A549 (cell line): ENCODE measurements around the gene NOTCH4. TPM values are rescaled to one million over a fixed set of nuclear protein-coding genes. Genes with fewer than 3 reads are reported as not detected.

Experiments used
- ATAC-seq, 2 experiments: fragments of 200-7000 bp in 1 of 2; fragments of >200 bp in 1 of 2; cut with Nextera tagmentation in 1 of 2; cut with Tn5 transposase in 1 of 2; 3 replicates each; pipeline versions ENCODE4 v1.8.0 to v1.9.1; 2018 to 2020; ENCODE audit warnings: mild to moderate bottlenecking in 1 of 2, moderate library complexity in 1 of 2
- CTCF ChIA-PET: fragments of 300-600 bp; sonication (Branson Sonifier 250); formaldehyde crosslinking; extraction: SDS; loops from one replicate; lab custom pipeline; 2021; ENCODE audit warnings: antibody characterized with exemption, inconsistent platforms; lab: Yijun Ruan, JAX
- POLR2A ChIA-PET: fragments of 350-600 bp; formaldehyde crosslinking; extraction: SDS; loops from one replicate; lab custom pipeline; 2021; ENCODE audit warnings: antibody characterized with exemption, inconsistent platforms; lab: Yijun Ruan, JAX
- DNase-seq, 2 experiments: peaks; one replicate each; pipeline versions ENCODE4 v3.0.0 to v3.0.0-alpha.2; 2011 to 2016; ENCODE audit warnings: low read depth in 1 of 2, low spot score in 1 of 2
- FAIRE-seq: peaks from 2 replicates; lab custom pipeline; 2011; peaks lifted over from hg19 to GRCh38; lab: Jason Lieb, UNC
- H3K27ac ChIP-seq, 2 experiments: fragments of >200 bp; sonication (Bioruptor Twin); formaldehyde crosslinking; 3 replicates each; pipeline ENCODE4 v1.5.1; 2016 to 2017
- H3K4me1 ChIP-seq: fragments of >200 bp; sonication (Bioruptor Twin); formaldehyde crosslinking; 3 replicates; pipeline ENCODE4 v1.6.1; 2016
- H3K4me2 ChIP-seq: fragments of >200 bp; sonication (Bioruptor Twin); formaldehyde crosslinking; 3 replicates; pipeline ENCODE4 v1.6.1; 2016
- H3K4me3 ChIP-seq: fragments of >200 bp; sonication (Bioruptor Twin); formaldehyde crosslinking; 3 replicates; pipeline ENCODE4 v1.5.1; 2016
- H3K9me3 ChIP-seq: fragments of >200 bp; sonication (Bioruptor Twin); formaldehyde crosslinking; 3 replicates; pipeline ENCODE4 v1.6.1; 2016
- CHD2 ChIP-seq: fragments of 150-350 bp; IDR thresholded peaks from 2 replicates; pipeline ENCODE4 v1.6.1; 2014; ENCODE audit warnings: low read length; ENCODE audit not compliant: partially characterized antibody
- CHD4 ChIP-seq: fragments of 200-600 bp; sonication (generic); IDR thresholded peaks from 2 replicates; pipeline ENCODE4 v1.6.1; 2016; ENCODE audit warnings: antibody characterized with exemption, mild to moderate bottlenecking, borderline replicate concordance
- EP300 ChIP-seq, 2 experiments: fragments of >200 bp; sonication (Bioruptor Twin); formaldehyde crosslinking; IDR thresholded peaks; 2 replicates in 1 of 2; 3 replicates in 1 of 2; pipeline ENCODE4 v1.6.1; 2016 to 2017
- ESRRA ChIP-seq: fragments of 150-350 bp; IDR thresholded peaks from 2 replicates; pipeline ENCODE4 v1.6.1; 2014; ENCODE audit warnings: mild to moderate bottlenecking, low read length, borderline replicate concordance
- MAFK ChIP-seq: fragments of 450-650 bp; IDR thresholded peaks from 2 replicates; pipeline ENCODE4 v1.6.1; 2014; ENCODE audit not compliant: partially characterized antibody
- MAZ ChIP-seq: fragments of 150-350 bp; IDR thresholded peaks from 2 replicates; pipeline ENCODE4 v1.6.1; 2014; ENCODE audit warnings: antibody characterized with exemption, low read depth, low read length, borderline replicate concordance
- MYC ChIP-seq: IDR thresholded peaks from 2 replicates; pipeline ENCODE4 v1.6.1; 2012; ENCODE audit warnings: mild to moderate bottlenecking, inconsistent platforms, low read length, improper control_type of control experiment, borderline replicate concordance
- NFE2L2 ChIP-seq: fragments of 150-350 bp; conservative IDR thresholded peaks from 2 replicates; pipeline ENCODE4 v1.6.1; 2014; ENCODE audit warnings: low read length
- PHF8 ChIP-seq: fragments of 200-600 bp; sonication (generic); IDR thresholded peaks from 2 replicates; pipeline ENCODE4 v1.6.1; 2016; ENCODE audit warnings: low read depth, mild to moderate bottlenecking, antibody characterized with exemption, moderate library complexity, borderline replicate concordance
- POLR2A ChIP-seq: IDR thresholded peaks from 2 replicates; pipeline ENCODE4 v1.6.1; 2012; ENCODE audit warnings: mild to moderate bottlenecking, low read length
- RAD21 ChIP-seq, 2 experiments: fragments of >200 bp in 1 of 2; sonication (Bioruptor Twin) in 1 of 2; formaldehyde crosslinking in 1 of 2; IDR thresholded peaks in 1 of 2; conservative IDR thresholded peaks in 1 of 2; 2 replicates in 1 of 2; 3 replicates in 1 of 2; pipeline ENCODE4 v1.6.1; 2012 to 2018; ENCODE audit warnings: inconsistent platforms in 1 of 2
- SMC3 ChIP-seq: fragments of >200 bp; sonication (Bioruptor Twin); formaldehyde crosslinking; IDR thresholded peaks from 3 replicates; pipeline ENCODE4 v1.6.1; 2018; ENCODE audit warnings: inconsistent platforms
- TFCP2L1 ChIP-seq: fragments of 250-450 bp; sonication (Bioruptor Pico); IDR thresholded peaks from 2 replicates; pipeline ENCODE4 v1.5.0; 2021; ENCODE audit warnings: mild to moderate bottlenecking
- ZFP36 ChIP-seq: fragments of 450-650 bp; IDR thresholded peaks from 2 replicates; pipeline ENCODE4 v1.6.1; 2014; ENCODE audit warnings: borderline replicate concordance; ENCODE audit not compliant: partially characterized antibody
- WGBS: methylation state at CpG from one replicate; pipeline ENCODE4 v1.1.6; 2017; ENCODE audit errors: missing lambda C conversion rate; 5-methylcytosine and 5-hydroxymethylcytosine counted together
- polyA plus RNA-seq, 4 experiments: library from polyadenylated mRNA; depleted of rRNA in 3 of 4; stranded (reverse); fragments of >200 nt; fragmentation: RNase III in 1 of 4; extraction: RNeasy Plus Mini Kit Qiagen cat#74134 plus additional on column Dnase treatment in 1 of 4; gene quantifications; 2 replicates in 3 of 4; 3 replicates in 1 of 4; pipeline ENCODE4 v1.2.3, GENCODE V29; 2011 to 2017
- TF ChIP-seq, protein P1 (sequence below): fragments of 200-600 bp; sonication (generic); IDR thresholded peaks from 2 replicates; pipeline ENCODE4 v1.6.1; 2016; ENCODE audit warnings: antibody characterized with exemption, mild to moderate bottlenecking, moderate library complexity
- TF ChIP-seq, protein P2 (sequence below): fragments of 450-650 bp; IDR thresholded peaks from 2 replicates; pipeline ENCODE4 v1.6.1; 2014; ENCODE audit warnings: antibody characterized with exemption

Gene NOTCH4
- polyA plus RNA-seq, 2 of the 4 experiments (the other 2 are of a cell fraction) = 0.32 to 0.70 TPM

DNA sequence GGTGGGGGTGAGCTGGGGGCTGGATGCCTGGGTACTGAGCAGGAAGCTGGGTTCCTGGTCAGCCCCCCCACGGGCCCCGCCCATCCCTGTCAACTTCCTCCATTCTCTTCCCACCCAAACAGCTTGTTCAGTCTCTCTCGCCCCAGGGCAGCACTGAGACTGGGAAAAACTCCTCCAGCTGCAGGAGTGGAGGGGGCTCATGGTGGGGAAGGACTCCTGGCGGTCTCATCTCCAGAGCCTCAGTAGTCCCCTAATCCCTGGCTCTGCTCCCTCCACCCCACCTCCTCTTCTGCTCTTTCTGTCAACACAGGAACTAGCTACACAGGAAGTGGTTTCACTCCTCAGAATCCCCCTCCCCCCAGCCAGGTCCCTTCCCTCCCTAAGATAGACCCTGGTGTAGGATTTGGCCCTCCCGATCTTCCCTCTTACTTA, 31.2 kb downstream of the NOTCH4 start, which contains the start of gene GPSM3 (continued):
- TF ChIP-seq, protein P1, sequence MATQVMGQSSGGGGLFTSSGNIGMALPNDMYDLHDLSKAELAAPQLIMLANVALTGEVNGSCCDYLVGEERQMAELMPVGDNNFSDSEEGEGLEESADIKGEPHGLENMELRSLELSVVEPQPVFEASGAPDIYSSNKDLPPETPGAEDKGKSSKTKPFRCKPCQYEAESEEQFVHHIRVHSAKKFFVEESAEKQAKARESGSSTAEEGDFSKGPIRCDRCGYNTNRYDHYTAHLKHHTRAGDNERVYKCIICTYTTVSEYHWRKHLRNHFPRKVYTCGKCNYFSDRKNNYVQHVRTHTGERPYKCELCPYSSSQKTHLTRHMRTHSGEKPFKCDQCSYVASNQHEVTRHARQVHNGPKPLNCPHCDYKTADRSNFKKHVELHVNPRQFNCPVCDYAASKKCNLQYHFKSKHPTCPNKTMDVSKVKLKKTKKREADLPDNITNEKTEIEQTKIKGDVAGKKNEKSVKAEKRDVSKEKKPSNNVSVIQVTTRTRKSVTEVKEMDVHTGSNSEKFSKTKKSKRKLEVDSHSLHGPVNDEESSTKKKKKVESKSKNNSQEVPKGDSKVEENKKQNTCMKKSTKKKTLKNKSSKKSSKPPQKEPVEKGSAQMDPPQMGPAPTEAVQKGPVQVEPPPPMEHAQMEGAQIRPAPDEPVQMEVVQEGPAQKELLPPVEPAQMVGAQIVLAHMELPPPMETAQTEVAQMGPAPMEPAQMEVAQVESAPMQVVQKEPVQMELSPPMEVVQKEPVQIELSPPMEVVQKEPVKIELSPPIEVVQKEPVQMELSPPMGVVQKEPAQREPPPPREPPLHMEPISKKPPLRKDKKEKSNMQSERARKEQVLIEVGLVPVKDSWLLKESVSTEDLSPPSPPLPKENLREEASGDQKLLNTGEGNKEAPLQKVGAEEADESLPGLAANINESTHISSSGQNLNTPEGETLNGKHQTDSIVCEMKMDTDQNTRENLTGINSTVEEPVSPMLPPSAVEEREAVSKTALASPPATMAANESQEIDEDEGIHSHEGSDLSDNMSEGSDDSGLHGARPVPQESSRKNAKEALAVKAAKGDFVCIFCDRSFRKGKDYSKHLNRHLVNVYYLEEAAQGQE = no peak
- TF ChIP-seq, protein P2, sequence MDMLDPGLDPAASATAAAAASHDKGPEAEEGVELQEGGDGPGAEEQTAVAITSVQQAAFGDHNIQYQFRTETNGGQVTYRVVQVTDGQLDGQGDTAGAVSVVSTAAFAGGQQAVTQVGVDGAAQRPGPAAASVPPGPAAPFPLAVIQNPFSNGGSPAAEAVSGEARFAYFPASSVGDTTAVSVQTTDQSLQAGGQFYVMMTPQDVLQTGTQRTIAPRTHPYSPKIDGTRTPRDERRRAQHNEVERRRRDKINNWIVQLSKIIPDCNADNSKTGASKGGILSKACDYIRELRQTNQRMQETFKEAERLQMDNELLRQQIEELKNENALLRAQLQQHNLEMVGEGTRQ = no peak
- TF ChIP-seq MAFK (no peak), CHD4 (no peak), PHF8 (no peak), POLR2A (no peak), RAD21 (conservative IDR thresholded peaks at IDR 0.05 in 1 of 2, IDR thresholded peaks at IDR 0.05 in 1 of 2) (no peak), MYC (no peak), CHD2 (no peak)

DNA sequence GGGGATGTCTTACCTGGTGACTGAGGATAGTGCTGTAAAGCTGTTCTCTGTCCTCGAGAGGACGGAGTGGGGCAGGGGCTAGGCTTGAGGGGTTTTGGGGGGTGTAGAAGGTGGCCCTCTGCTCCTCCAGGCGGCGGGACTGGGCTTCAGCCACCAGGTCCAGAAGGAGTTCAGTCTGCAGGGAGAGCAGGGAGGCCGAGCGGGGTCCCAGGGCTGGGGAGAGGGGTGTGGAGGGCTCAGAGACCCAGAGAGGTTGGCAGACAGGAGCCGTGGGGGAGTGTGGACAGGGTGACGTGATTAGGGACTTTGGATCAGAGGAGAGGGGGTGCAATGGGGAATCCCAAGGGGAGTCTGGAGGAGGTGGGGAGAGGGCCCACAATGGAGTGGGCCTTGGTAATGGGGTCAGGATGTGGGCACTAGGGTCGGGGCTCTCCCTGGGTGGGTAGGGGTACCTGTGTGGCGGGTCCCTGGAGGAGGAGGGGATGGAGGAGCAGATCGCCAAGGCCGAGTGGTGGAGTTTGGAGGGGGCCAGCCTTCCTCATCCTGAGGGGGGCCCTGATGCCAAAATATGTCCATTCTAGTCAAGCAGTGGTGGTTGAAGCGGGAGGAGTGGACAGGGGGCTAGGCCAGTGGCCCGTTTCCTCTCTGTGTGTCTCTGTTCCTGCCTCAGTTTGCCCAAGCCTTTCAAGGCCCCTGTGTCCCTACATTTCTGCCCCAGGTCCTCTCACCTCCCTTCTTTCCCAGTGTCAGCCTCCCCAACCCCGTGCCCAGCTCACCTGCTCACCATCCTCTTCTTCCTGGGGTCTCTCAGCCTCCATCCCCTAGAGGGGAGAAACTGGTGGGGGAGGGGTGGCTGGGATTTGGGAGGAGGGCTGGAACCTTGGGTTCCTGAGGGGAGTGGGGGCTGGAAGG, 31.9 kb downstream of the NOTCH4 start:
- TF ChIP-seq ESRRA (no peak), TFCP2L1 (CRISPR knock-in tag) (no peak), EP300 (IDR thresholded peaks at IDR 0.05) (no peak), SMC3 (no peak), NFE2L2 (no peak), MAZ (no peak), ZFP36 (no peak)
- TF ChIP-seq, protein P1 = no peak
- Histone ChIP-seq H3K4me1 (peaks cover 33% of the 10 kb centered on the region), H3K9me3 (no peaks in the 10 kb centered on the region), H3K4me2 (peak overlapping the region; percentile 23; the same call in 1 of the 3 replicates), H3K4me3 (no peak overlapping the region), H3K27ac (peak overlapping the region; percentile 30 to 100; a peak in 4 of 6 replicates)
- no peak for ATAC-seq
- CTCF ChIA-PET = interaction anchor here (0.6 to 2.3 kb wide), 5 partner anchors 38 to 165 kb away, joined by 3 to 10 read pairs (median 4); no protein-coding TSS in a partner anchor
- WGBS = 83% methylated on average over 15 of the region's 15 CpGs
- DNase-seq = no peak
- POLR2A ChIA-PET = no interaction called here
- no peak for FAIRE-seq
